Loucy (cell line): ENCODE data around the gene ERH.

Source experiments
- H2AFZ ChIP-seq: fragments of 200-600 bp; sonication (generic); 2 replicates; pipeline ENCODE4 v1.6.0; 2016; ENCODE audit warnings: antibody characterized with exemption, mild to moderate bottlenecking, low read length, moderate library complexity
- H3F3A ChIP-seq: fragments of 200-600 bp; 2 replicates; pipeline ENCODE4 v1.6.0; 2016; ENCODE audit warnings: antibody characterized with exemption, low read depth, mild to moderate bottlenecking
- H3K27me3 ChIP-seq: fragments of 200-600 bp; sonication (generic); 2 replicates; pipeline ENCODE4 v1.6.1; 2014; ENCODE audit warnings: low read length, mild to moderate bottlenecking; ENCODE audit not compliant: insufficient read depth, poor library complexity, severe bottlenecking
- H3K36me3 ChIP-seq: fragments of 200-600 bp; sonication (generic); 2 replicates; pipeline ENCODE4 v1.6.1; 2016; ENCODE audit warnings: low read length; ENCODE audit not compliant: insufficient read depth
- H3K4me1 ChIP-seq: fragments of 200-600 bp; sonication (generic); 2 replicates; pipeline ENCODE4 v1.5.1; 2014; ENCODE audit warnings: low read length, mild to moderate bottlenecking; ENCODE audit not compliant: insufficient read depth, poor library complexity, severe bottlenecking
- H3K4me2 ChIP-seq: fragments of 200-600 bp; sonication (generic); 2 replicates; pipeline ENCODE4 v1.6.0; 2014; ENCODE audit warnings: antibody characterized with exemption, low read length, low read depth, mild to moderate bottlenecking; ENCODE audit not compliant: poor library complexity, severe bottlenecking
- H3K4me3 ChIP-seq: fragments of 200-600 bp; sonication (generic); 2 replicates; pipeline ENCODE4 v1.5.1; 2014; ENCODE audit warnings: low read length, mild to moderate bottlenecking, mixed read lengths; ENCODE audit not compliant: poor library complexity, severe bottlenecking
- H3K79me2 ChIP-seq: fragments of 200-600 bp; sonication (generic); 2 replicates; pipeline ENCODE4 v1.6.1; 2014; ENCODE audit warnings: low read length; ENCODE audit not compliant: insufficient read depth
- H3K9ac ChIP-seq: fragments of 200-600 bp; sonication (generic); 2 replicates; pipeline ENCODE4 v1.6.0; 2014; ENCODE audit warnings: mild to moderate bottlenecking, low read depth, low read length, moderate library complexity; ENCODE audit not compliant: poor library complexity, severe bottlenecking
- H3K9me2 ChIP-seq: fragments of 200-600 bp; sonication (generic); replicated peaks from 2 replicates; pipeline ENCODE4 v1.6.1; 2016; ENCODE audit warnings: low read depth, low read length, mixed read lengths
- H3K9me3 ChIP-seq: fragments of 200-600 bp; sonication (generic); 2 replicates; pipeline ENCODE4 v1.6.1; 2014; ENCODE audit warnings: mild to moderate bottlenecking, antibody characterized with exemption, low read length, low read depth; ENCODE audit not compliant: insufficient read depth
- H4K20me1 ChIP-seq: fragments of 200-600 bp; sonication (generic); 2 replicates; pipeline ENCODE4 v1.6.0; 2014; ENCODE audit warnings: antibody characterized with exemption, low read length, mild to moderate bottlenecking; ENCODE audit not compliant: insufficient read depth, poor library complexity, severe bottlenecking
- EZH2phosphoT487 ChIP-seq: fragments of 200-600 bp; IDR thresholded peaks from 2 replicates; pipeline ENCODE4 v1.6.1; 2018; ENCODE audit warnings: antibody characterized with exemption, mild to moderate bottlenecking, moderate library complexity, borderline replicate concordance
- TF ChIP-seq, protein P1 (sequence below): fragments of 200-600 bp; sonication (generic); conservative IDR thresholded peaks from 2 replicates; pipeline ENCODE4 v1.5.1; 2014; ENCODE audit warnings: mild to moderate bottlenecking, antibody characterized with exemption, low read length

The ERH gene

DNA sequence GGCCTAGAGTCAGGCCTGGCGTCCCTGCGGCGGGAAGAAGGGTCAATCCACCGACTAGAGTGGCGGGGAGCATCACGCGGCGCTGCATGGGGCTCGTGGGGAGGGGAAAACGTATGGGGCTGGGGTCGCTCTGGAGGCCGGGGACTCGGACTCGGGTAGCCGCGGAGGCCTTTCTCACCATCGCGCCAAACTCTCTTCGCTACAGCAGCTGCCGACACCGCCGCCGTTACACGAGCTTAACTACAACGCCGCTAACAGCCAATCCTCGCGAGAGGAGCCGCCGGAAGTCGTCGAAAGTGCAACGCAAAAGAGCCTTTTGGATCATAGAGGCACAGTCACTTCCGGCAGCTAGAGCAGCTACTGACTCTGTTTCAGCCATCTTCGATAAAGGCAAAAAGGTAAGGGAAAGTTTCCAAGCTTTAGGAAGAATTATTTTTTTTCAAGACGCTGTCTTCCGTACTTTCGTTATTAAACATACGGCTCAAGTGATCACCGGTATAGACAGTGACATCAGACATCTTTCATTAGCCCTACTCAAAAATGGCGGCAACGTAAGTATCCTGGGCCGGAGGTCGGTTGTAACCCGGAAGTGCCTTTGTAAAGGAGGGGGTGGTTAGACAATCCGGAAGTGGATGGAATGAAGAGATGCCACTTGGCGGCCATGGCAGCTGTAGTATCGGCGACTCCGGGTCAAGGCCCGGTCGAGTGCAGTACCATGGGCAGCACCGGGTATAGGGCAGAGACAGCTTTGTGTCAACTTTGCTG lies at the start of gene ERH, which contains the start of gene SLC39A9:
ERH (minus strand) TSS at position 247 of the 765 bp plus-strand sequence; CDS start at position 181, 66 bp downstream.
SLC39A9 (plus strand) TSS at position 640 of the 765 bp plus-strand sequence. CDS start 678 bp downstream, outside the sequence.
- no peaks in the 10 kb centered on the region for H3K9me2 ChIP-seq
- TF ChIP-seq, protein P1, sequence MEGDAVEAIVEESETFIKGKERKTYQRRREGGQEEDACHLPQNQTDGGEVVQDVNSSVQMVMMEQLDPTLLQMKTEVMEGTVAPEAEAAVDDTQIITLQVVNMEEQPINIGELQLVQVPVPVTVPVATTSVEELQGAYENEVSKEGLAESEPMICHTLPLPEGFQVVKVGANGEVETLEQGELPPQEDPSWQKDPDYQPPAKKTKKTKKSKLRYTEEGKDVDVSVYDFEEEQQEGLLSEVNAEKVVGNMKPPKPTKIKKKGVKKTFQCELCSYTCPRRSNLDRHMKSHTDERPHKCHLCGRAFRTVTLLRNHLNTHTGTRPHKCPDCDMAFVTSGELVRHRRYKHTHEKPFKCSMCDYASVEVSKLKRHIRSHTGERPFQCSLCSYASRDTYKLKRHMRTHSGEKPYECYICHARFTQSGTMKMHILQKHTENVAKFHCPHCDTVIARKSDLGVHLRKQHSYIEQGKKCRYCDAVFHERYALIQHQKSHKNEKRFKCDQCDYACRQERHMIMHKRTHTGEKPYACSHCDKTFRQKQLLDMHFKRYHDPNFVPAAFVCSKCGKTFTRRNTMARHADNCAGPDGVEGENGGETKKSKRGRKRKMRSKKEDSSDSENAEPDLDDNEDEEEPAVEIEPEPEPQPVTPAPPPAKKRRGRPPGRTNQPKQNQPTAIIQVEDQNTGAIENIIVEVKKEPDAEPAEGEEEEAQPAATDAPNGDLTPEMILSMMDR, result no peak
- TF ChIP-seq EZH2phosphoT487, result no peak
- no peaks in the 10 kb centered on the region for H3K9me3 ChIP-seq
- H4K20me1 ChIP-seq, result peaks cover 82% of the 10 kb centered on the region
- peak within 1 kb of the TSS; percentile 95 for H2AFZ ChIP-seq
- H3K79me2 ChIP-seq, result peaks cover 93% of the 10 kb centered on the region
- peak within 1 kb of the TSS; percentile 94 for H3K4me2 ChIP-seq
- peaks cover 29% of the 10 kb centered on the region; the same call in 1 of the 2 replicates for H3K36me3 ChIP-seq
- peaks cover 76% of the 10 kb centered on the region for H3K4me1 ChIP-seq
- H3K27me3 ChIP-seq, result no peaks in the 10 kb centered on the region
- H3K4me3 ChIP-seq, result peak within 1 kb of the TSS; percentile 90
- H3K9ac ChIP-seq, result peak within 1 kb of the TSS; percentile 95
- no peaks in the 10 kb centered on the region for H3F3A ChIP-seq

- Histone ChIP-seq H3K4me3 (no peak overlapping the region), H2AFZ (no peak overlapping the region), H4K20me1 (no peaks in the 10 kb centered on the region), H3K27me3 (no peaks in the 10 kb centered on the region), H3K4me1 (no peaks in the 10 kb centered on the region), H3K9ac (no peak overlapping the region), H3K36me3 (peaks cover 36% of the 10 kb centered on the region), H3K4me2 (no peak overlapping the region), H3F3A (no peaks in the 10 kb centered on the region; the same call in 1 of the 2 replicates), H3K79me2 (no peaks in the 10 kb centered on the region), H3K9me2 (no peaks in the 10 kb centered on the region), H3K9me3 (no peaks in the 10 kb centered on the region)
- TF ChIP-seq EZH2phosphoT487, result no peak
- TF ChIP-seq, protein P1, result no peak
Observed at GRCh38 chr14:69443296-69443805, 45.3 kb upstream of the ERH start.

- H4K20me1 ChIP-seq, result no peaks in the 10 kb centered on the region
- H3K9me2 ChIP-seq, result no peaks in the 10 kb centered on the region
- peaks cover 36% of the 10 kb centered on the region for H3K36me3 ChIP-seq
- no peak overlapping the region for H3K4me3 ChIP-seq
- H3K9ac ChIP-seq, result no peak overlapping the region
- H3K4me2 ChIP-seq, result no peak overlapping the region
- H2AFZ ChIP-seq, result no peak overlapping the region
- no peak for TF ChIP-seq EZH2phosphoT487
- H3K79me2 ChIP-seq, result peaks cover 4% of the 10 kb centered on the region; the same call in 1 of the 2 replicates
- H3K27me3 ChIP-seq, result no peaks in the 10 kb centered on the region
- no peaks in the 10 kb centered on the region for H3K9me3 ChIP-seq
- H3K4me1 ChIP-seq, result no peaks in the 10 kb centered on the region
- no peaks in the 10 kb centered on the region; the same call in 1 of the 2 replicates for H3F3A ChIP-seq
Observed at GRCh38 chr14:69441948-69442347, 43.8 kb upstream of the ERH start.
